ENCODE measurements around the gene CDK5RAP1.

DNA sequence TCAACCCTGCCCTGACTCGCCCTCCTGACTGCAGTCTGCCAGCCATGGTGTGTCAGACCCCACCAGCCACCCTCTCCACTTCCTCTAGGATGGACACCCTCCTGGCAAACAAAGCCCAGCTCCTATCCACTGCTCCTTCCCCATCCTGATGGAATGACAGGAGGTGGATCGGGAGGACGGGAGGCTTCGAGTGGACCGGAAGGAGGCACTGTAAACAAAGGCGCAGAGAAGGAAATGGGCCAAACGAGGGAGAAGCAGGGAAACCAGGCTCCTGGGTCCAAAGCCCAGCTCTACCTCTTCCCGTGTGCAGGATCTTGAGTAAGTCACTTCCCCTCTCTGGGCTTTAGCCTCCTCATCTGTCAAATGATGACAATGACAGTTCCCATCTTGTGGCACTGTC is 78.1 kb downstream of the CDK5RAP1 start:
- TF ChIP-seq, protein P1, sequence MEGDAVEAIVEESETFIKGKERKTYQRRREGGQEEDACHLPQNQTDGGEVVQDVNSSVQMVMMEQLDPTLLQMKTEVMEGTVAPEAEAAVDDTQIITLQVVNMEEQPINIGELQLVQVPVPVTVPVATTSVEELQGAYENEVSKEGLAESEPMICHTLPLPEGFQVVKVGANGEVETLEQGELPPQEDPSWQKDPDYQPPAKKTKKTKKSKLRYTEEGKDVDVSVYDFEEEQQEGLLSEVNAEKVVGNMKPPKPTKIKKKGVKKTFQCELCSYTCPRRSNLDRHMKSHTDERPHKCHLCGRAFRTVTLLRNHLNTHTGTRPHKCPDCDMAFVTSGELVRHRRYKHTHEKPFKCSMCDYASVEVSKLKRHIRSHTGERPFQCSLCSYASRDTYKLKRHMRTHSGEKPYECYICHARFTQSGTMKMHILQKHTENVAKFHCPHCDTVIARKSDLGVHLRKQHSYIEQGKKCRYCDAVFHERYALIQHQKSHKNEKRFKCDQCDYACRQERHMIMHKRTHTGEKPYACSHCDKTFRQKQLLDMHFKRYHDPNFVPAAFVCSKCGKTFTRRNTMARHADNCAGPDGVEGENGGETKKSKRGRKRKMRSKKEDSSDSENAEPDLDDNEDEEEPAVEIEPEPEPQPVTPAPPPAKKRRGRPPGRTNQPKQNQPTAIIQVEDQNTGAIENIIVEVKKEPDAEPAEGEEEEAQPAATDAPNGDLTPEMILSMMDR (IDR thresholded peaks at IDR 0.05) = no peak
- no peak for TF ChIP-seq POLR2A (IDR thresholded peaks at IDR 0.05)

Data from adrenal gland (tissue), 5 donors.